GM18868 (cell line): ENCODE measurements around the gene ZNF423.

Experiments
- ATAC-seq: cut with Tn5 transposase; IDR thresholded peaks from one replicate; pipeline ENCODE4 v1.9.1; 2021; ENCODE audit warnings: mild to moderate bottlenecking, moderate library complexity; ENCODE audit not compliant: unreplicated experiment

ZNF423 gene

DNA sequence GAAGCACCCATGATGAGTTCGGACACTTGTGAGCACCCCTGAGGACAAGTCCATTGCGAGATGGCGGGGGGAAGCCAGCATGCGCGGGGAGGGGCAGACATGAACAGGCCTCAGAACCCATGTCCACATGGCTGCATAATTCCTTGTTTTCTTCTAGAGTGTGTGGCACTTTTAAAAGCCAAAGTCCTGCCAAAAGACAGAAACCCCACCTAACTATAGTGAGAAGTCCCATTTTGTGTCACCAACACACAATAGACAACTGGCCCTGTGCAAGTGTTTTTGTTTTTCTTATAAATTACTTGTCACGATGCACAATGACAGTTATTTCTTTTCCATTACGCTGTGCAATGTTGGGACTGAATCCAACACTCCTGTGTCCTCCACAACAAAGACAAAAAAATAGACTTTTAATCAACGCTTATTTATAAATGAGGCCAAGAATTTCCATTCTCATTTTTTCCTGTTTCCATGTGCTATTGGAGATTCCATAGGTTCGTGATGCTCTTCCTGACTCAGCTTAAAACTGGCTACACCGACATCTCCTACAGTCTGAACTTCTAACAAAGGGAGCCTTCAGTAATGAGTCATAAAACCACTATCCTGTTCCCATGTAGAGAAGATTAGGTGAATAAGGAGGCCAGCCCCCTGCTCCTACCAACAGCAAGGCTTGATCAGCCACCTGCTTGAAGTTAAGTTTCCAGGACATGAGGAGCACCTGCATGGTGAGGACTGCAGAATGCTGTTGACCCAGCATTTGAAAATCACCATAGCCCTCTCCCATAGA, 98.9 kb downstream of the ZNF423 start:
- ATAC-seq, result no peak

GRCh38 chr16:49755716-49756505, 100.0 kb downstream of the ZNF423 start:
- no peak for ATAC-seq

GRCh38 chr16:49755313-49755620, 100.6 kb downstream of the ZNF423 start:
- ATAC-seq, result no peak

GRCh38 chr16:49754495-49755312, 101.2 kb downstream of the ZNF423 start:
- ATAC-seq, result no peak

DNA sequence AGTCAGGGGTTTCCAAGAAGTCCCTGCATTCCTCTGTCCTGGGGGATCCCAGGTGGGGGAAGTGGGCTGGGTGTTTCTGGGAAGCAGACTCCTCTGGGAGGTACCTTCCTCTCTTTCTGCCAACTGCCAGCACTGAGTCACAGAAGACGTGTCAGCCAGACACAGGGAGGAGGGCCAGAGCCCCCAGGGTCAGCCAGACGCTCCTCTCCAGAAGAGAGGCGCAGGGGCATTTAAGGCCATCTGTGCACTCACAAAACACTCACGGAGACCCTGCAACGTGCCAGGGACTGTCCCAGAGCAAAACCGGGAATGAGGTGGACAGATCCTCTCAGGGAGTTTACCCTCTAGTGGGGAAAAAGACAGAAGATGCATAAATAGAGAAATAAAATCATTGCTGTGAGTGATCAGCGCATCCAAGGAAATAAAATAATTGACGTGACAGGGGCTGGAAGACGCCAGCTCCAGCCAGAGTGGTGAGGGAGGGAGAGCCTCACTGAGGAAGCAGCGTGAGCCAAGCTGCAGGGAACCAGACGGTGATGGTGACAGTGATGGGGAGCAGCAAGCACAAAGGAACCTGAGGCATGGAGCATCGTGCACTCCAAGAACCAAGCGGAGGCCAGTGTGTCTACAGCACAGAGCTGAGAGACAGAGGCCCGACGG, 105.4 kb downstream of the ZNF423 start:
- no peak for ATAC-seq

GRCh38 chr16:49749816-49750215, 106.1 kb downstream of the ZNF423 start:
- ATAC-seq, result no peak

DNA sequence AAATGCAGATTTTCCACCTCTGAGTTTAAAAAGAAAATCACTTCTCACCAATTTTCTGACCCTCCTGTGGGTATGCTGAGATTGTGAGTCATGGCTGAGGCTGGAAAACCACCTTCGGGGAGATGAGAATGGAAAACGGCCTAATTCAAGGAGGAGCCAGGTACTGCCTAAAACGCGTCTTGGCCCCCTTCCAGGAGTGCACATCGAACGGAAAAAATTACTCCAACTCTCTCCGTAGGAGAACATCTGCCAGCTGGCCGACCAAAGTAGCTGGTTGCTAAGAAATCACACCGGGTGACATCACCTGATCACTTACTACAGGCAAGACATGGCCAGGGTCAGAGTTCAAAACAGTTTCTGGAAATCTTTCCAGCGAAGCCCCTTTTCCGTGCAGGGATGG, 107.6 kb downstream of the ZNF423 start:
- ATAC-seq, result no peak

GRCh38 chr16:49747654-49748053, 108.3 kb downstream of the ZNF423 start:
- ATAC-seq, result no peak

DNA sequence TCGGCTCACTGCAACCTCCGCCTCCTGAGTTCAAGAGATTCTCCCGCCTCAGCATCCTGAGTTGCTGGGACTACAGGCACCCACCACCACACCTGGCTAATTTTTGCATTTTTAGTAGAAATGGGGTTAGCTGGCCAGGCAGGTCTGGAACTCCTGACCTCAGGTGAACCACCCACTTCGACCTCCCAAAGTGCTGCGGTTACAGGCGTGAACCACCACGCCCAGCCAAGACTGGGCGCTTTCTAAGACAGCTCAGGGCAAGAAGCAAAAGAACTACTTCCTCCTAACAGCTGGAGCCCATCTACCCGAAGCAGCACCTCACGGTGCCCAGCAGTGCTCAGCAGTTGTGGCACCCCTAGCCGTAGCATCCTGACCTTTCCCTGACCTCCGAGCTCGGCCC, 109.4 kb downstream of the ZNF423 start:
- no peak for ATAC-seq

DNA sequence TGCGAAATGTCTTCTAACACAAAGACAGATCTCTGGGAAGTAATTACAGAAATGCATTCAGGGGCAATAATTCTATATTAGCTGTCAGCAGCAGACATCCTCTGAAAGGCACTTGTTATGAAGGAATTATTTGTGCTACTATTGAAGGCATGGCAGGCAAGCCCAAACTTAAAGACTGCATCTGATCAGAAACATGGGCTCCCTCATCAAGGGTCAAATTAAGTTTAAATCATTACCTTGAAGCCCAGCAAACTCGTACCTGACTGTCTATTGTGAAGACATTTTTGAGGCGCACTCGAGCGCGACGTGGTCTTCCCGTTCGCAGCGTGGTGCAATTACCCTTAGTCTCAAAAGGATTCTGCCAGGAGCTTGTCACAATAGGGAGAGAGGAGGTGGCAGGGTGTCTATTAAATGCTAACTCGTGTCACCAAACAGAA, 110.6 kb downstream of the ZNF423 start:
- no peak for ATAC-seq

- ATAC-seq, result no peak
Observed at GRCh38 chr16:49744244-49745220, 111.4 kb downstream of the ZNF423 start.

GRCh38 chr16:49743658-49744057, 112.3 kb downstream of the ZNF423 start:
- no peak for ATAC-seq

DNA sequence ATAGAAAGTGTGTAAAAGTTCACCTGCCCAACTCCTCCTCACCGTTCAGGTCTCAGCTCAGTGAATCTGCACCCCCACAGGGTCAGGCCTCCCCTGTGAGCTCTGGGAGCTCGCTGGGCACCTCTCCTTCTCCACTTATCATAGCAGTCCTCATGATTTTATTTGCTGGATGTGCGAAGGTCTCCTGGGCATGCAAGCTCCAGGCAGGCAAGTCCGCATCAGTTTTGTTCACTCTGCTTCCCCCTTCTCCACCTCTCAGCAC, 112.8 kb downstream of the ZNF423 start:
- ATAC-seq, result no peak

DNA sequence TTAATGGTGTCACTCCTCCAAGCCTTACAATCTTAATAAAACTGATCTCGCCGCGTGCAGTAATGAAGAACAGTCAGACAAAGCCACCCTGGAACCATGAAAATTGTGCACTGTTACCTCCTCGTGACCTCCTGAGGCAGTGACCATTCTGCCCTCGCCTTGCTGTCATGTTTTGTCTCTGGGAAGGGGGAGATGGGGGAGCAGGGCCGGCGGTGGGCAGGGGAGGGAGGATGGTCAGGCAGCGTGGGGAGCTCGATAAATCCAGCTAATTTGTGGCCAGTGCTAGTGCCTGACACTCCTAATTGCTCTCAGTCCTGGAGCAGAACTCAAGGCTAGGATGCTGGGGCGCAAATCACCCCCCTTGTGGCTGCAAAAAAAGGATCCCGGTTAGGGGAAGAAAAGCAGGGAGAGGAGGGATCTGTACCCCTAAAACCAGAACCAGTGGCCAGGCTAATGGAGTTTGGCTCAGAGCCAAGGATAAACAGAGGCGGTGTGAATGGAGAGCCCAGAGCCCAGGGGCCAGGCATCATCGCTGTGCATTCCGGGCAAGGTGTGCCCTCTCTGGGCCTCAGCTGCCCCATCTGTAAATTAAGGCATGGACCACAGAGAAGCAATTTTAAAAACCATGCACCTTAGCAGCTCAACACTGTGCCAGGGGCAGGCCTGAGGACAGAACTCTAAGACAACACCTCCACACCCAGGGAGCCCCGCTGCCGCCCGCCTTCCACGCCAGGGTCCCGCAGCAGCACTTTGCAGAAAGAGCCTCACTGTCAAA, 113.3 kb downstream of the ZNF423 start:
- ATAC-seq, result no peak

DNA sequence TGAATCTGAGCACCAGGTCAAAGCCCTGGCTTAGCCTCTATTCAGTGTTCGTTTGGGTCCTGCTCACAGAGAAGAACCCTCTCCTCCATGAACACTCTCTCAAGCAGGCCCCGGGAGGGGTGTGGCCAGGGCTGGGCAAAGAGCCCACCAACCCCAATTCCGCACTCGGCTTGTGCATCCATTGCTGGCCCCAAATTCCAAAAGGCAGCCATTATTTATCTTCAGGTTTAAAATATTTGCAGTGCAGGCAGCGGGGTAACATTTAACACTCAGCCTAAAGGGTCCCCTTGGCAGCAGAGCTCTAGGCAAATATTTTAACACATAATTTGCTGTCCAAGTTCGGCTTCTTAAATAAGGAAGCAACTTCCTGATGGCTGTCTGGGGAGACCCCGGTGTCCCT, 115.7 kb downstream of the ZNF423 start:
- no peak for ATAC-seq

- no peak for ATAC-seq
Observed at GRCh38 chr16:49739381-49739780, 116.5 kb downstream of the ZNF423 start.

DNA sequence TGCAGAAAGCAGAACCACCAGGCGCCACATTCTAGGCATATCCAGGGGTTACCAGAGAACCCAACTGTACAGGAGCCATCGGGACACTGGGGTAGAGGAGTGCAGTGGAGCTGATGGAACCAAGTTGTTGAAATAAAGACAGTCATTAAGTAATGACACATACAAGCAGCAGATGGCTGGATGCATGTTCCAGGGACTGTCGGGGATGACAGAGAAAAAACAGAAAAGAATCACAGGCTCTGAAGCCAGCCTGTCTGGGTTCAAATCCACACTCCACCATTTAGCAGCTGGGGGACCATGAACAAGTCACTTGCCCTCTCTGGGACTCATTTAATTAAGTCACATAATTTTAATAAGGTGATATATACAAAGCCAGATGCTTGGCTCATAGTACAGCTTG, 117.1 kb downstream of the ZNF423 start:
- ATAC-seq, result no peak

GRCh38 chr16:49738001-49738400, 117.9 kb downstream of the ZNF423 start:
- no peak for ATAC-seq

GRCh38 chr16:49737541-49737940, 118.4 kb downstream of the ZNF423 start:
- ATAC-seq, result no peak
